Esophagus muscularis mucosa (tissue), 4 donors: Measurements from ENCODE around the gene LRRC8D. TPM values are rescaled to one million over a fixed set of nuclear protein-coding genes. Genes with fewer than 3 reads are reported as not detected.

Experiments
- DNase-seq: peaks from one replicate; pipeline ENCODE4 v3.0.0-alpha.2; 2017; ENCODE audit errors: extremely low spot score
- H3K27ac ChIP-seq, 4 donors: fragments of 200-600 bp; sonication (generic); replicated peaks in 1 of 4; 1 replicate in 3 of 4; 2 replicates in 1 of 4; pipeline ENCODE4 v1.5.1; 2016 to 2019; ENCODE audit warnings: mild to moderate bottlenecking in 1 of 4
- H3K27me3 ChIP-seq, 4 donors: fragments of 200-600 bp; sonication (generic); one replicate each; pipeline versions ENCODE4 v1.5.1 to v1.6.0; 2016 to 2019
- H3K36me3 ChIP-seq, 4 donors: fragments of 200-600 bp; sonication (generic); one replicate each; pipeline ENCODE4 v1.5.1; 2016 to 2019
- H3K4me1 ChIP-seq, 4 donors: fragments of 200-600 bp; sonication (generic); one replicate each; pipeline ENCODE4 v1.5.1; 2016 to 2019
- H3K4me3 ChIP-seq, 4 donors: fragments of 200-600 bp; sonication (generic); 1 replicate in 2 of 4; 2 replicates in 2 of 4; pipeline ENCODE4 v1.5.1; 2016 to 2019; ENCODE audit warnings: mild to moderate bottlenecking in 4 of 4, moderate library complexity in 1 of 4
- H3K9me3 ChIP-seq, 4 donors: fragments of 200-600 bp; sonication (generic); 1 replicate in 3 of 4; 2 replicates in 1 of 4; pipeline ENCODE4 v1.5.1; 2016 to 2019
- CTCF ChIP-seq, 3 experiments: fragments of 200-600 bp in 2 of 3; fragments of 450-650 bp in 1 of 3; sonication (generic) in 2 of 3; IDR thresholded peaks; one replicate each; pipeline ENCODE4 v1.5.1; 2017 to 2019; ENCODE audit warnings: antibody characterized with exemption in 3 of 3, mild to moderate bottlenecking in 2 of 3, moderate library complexity in 1 of 3
- EP300 ChIP-seq: sonication (generic); formaldehyde crosslinking; IDR thresholded peaks from one replicate; pipeline ENCODE4 v1.6.1; 2017; ENCODE audit warnings: antibody characterized with exemption
- POLR2A ChIP-seq: fragments of 450-650 bp; IDR thresholded peaks from one replicate; pipeline ENCODE4 v1.6.1; 2017; ENCODE audit warnings: antibody characterized with exemption, moderate library complexity, mild to moderate bottlenecking, low read depth
- POLR2AphosphoS5 ChIP-seq, 2 donors: sonication (generic); formaldehyde crosslinking; IDR thresholded peaks; one replicate each; pipeline ENCODE4 v1.6.1; 2017; ENCODE audit warnings: antibody characterized with exemption in 2 of 2
- WGBS: methylation state at CpG from one replicate; pipeline ENCODE4 v1.1.5; 2018; 5-methylcytosine and 5-hydroxymethylcytosine counted together
- intact Hi-C: fragments of 100-400 bp; cut with DNase I; formaldehyde crosslinking; loops from one replicate; pipeline ENCODE4 v1.15.1; 2023
- total RNA-seq, 4 donors: library from RNA; depleted of rRNA; stranded (reverse); fragments of >200 nt; gene quantifications; one replicate each; pipeline versions ENCODE4 v1.1.0 to v1.2.1, GENCODE V29; 2016

LRRC8D gene
- total RNA-seq, 4 donors from 2014 or later: 4.2 to 10.4 (median 6.6) TPM

DNA sequence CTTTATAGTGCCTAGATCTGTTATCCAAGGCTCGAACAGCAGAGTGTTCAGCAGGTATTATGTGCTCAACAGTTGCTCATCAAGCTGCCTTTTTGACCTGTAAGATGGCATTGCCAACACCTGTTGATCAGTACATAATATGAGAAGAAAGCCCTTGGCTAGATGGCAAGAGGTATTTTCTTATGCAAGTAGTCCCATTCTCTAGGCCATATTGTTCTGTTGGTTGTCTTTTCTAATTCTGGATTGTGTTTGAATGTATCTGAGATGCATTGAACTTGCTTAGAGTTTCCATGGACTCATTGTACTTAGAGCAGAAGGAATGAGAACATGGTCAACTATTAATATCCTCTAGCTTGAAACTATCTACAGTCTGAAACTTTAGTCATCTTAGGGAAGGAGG lies 57.4 kb downstream of the LRRC8D start:
- whole genome bisulfite sequencing: 70% methylated on average over 1 of the region's 1 CpG

DNA sequence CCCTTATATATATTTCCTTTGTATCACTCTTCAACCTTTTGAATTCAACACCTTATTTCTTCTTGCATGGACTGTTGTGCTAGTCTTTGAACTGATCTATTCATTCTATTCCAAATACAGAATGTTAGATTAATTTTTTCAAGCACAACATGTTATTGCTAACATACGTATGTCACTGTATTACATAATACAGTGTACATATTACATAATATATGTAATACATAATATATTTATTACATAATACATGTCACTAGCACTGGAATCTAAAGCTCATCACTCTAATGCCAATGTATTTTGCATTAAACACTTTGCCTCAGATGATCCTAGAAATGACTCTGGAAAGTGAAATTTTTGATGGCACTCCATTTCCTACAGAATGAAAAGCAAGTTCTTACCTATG lies 59.8 kb downstream of the LRRC8D start:
- H3K36me3 ChIP-seq: no peaks in the 10 kb centered on the region
- H3K27me3 ChIP-seq: no peaks in the 10 kb centered on the region
- WGBS: 93% methylated on average over 1 of the region's 1 CpG
- no peak overlapping the region for H3K27ac ChIP-seq
- H3K4me1 ChIP-seq: peaks cover 3 to 17% (median 10%) of the 10 kb centered on the region in 4 donors
- no peak overlapping the region for H3K4me3 ChIP-seq
- TF ChIP-seq EP300: no peak
- no peak for TF ChIP-seq CTCF (IDR thresholded peaks at IDR 0.05)
- no peak for TF ChIP-seq POLR2A
- intact Hi-C loops: no loop called here
- DNase-seq: no peak
- H3K9me3 ChIP-seq: no peaks in the 10 kb centered on the region

More for the DNA sequence above, 57.4 kb downstream of the LRRC8D start:
- H3K27ac ChIP-seq: no peak overlapping the region
- no peaks in the 10 kb centered on the region for H3K36me3 ChIP-seq
- TF ChIP-seq POLR2A (no peak), CTCF (IDR thresholded peaks at IDR 0.05) (no peak), POLR2AphosphoS5 (IDR thresholded peaks at IDR 0.05) (no peak), EP300 (no peak)
- no peaks in the 10 kb centered on the region for H3K9me3 ChIP-seq
- intact Hi-C loops: no loop called here
- no peak overlapping the region for H3K4me3 ChIP-seq
- DNase-seq: no peak
- H3K27me3 ChIP-seq: no peaks in the 10 kb centered on the region
- peaks cover 7 to 20% (median 17%) of the 10 kb centered on the region in 4 donors for H3K4me1 ChIP-seq

- Histone ChIP-seq H3K36me3 (no peaks in the 10 kb centered on the region), H3K9me3 (no peaks in the 10 kb centered on the region), H3K27me3 (no peaks in the 10 kb centered on the region), H3K4me3 (no peak overlapping the region), H3K27ac (no peak overlapping the region), H3K4me1 (peaks cover 3 to 17% (median 10%) of the 10 kb centered on the region in 4 donors)
- DNase-seq: no peak
- WGBS: 100% methylated on average over 1 of the region's 1 CpG
- TF ChIP-seq CTCF (IDR thresholded peaks at IDR 0.05) (no peak), POLR2A (no peak), POLR2AphosphoS5 (IDR thresholded peaks at IDR 0.05) (no peak), EP300 (no peak)
- intact Hi-C loops: no loop called here
These were observed 60.7 kb downstream of the LRRC8D start for GRCh38 chr1:89881415-89882058.

DNA sequence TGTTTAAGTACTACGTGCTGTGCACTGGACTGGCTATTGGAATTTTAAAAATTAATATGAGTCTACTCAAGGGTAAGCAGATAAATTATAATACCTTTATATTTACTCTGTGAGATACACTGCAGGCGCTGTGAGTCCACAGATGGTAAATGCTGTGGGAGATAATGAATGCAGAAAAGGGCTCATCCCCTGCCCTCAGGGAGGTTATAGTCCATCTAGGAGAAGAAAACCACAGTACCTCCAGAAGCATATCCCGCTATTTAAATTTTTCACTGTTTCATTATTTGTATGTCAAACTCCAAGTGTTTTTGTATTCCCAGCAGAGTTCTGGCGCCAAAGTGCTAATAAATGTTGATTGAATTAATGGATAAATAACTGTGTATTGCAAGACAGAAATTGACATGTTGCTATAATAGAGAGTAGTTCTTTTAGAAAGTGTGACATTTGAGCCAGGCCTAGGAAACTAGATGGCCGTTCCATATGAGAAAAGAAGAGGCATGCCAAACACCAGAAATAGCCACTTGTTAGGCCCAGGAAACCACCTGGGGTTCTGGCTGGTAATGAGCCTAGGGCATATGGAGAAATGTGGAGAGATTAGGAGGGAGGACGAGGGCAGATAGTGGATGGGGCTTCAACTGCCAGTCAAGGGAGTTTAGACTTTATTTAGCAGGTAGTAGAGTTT lies 61.7 kb downstream of the LRRC8D start:
- H3K27me3 ChIP-seq: no peaks in the 10 kb centered on the region
- H3K36me3 ChIP-seq: no peaks in the 10 kb centered on the region
- intact Hi-C loops: no loop called here
- no peak overlapping the region for H3K4me3 ChIP-seq
- 96% methylated on average over 6 of the region's 6 CpGs for WGBS
- peaks cover 3 to 10% (median 8%) of the 10 kb centered on the region in 4 donors for H3K4me1 ChIP-seq
- TF ChIP-seq POLR2AphosphoS5 (IDR thresholded peaks at IDR 0.05): no peak
- no peaks in the 10 kb centered on the region for H3K9me3 ChIP-seq
- no peak overlapping the region for H3K27ac ChIP-seq
- DNase-seq: no peak

- Histone ChIP-seq H3K4me3 (no peak overlapping the region), H3K4me1 (peaks cover 3 to 5% (median 4%) of the 10 kb centered on the region in 4 donors), H3K36me3 (no peaks in the 10 kb centered on the region), H3K27me3 (no peaks in the 10 kb centered on the region), H3K9me3 (no peaks in the 10 kb centered on the region), H3K27ac (no peak overlapping the region)
- DNase-seq: no peak
- intact Hi-C loops: no loop called here
- WGBS: 100% methylated on average over 6 of the region's 6 CpGs
- TF ChIP-seq POLR2AphosphoS5 (IDR thresholded peaks at IDR 0.05) (no peak), POLR2A (no peak), EP300 (no peak), CTCF (IDR thresholded peaks at IDR 0.05) (no peak)
These were observed 62.2 kb downstream of the LRRC8D start for GRCh38 chr1:89883030-89883379.
